A549 (cell line): ENCODE results near the gene MRPL12.

Experiments used
- ESRRA ChIP-seq: fragments of 150-350 bp; IDR thresholded peaks from 2 replicates; pipeline ENCODE4 v1.6.1; 2014; ENCODE audit warnings: mild to moderate bottlenecking, low read length, borderline replicate concordance
- GATA3 ChIP-seq: IDR thresholded peaks from 2 replicates; pipeline ENCODE4 v1.6.1; 2012; ENCODE audit warnings: borderline replicate concordance
- MAFK ChIP-seq: fragments of 450-650 bp; IDR thresholded peaks from 2 replicates; pipeline ENCODE4 v1.6.1; 2014; ENCODE audit not compliant: partially characterized antibody
- NFE2L2 ChIP-seq: fragments of 150-350 bp; conservative IDR thresholded peaks from 2 replicates; pipeline ENCODE4 v1.6.1; 2014; ENCODE audit warnings: low read length
- RAD21 ChIP-seq, 2 experiments: fragments of >200 bp in 1 of 2; sonication (Bioruptor Twin) in 1 of 2; formaldehyde crosslinking in 1 of 2; IDR thresholded peaks in 1 of 2; conservative IDR thresholded peaks in 1 of 2; 2 replicates in 1 of 2; 3 replicates in 1 of 2; pipeline ENCODE4 v1.6.1; 2012 to 2018; ENCODE audit warnings: inconsistent platforms in 1 of 2
- RFX5 ChIP-seq: fragments of 450-650 bp; IDR thresholded peaks from 2 replicates; pipeline ENCODE4 v1.7.1; 2014; ENCODE audit warnings: antibody characterized with exemption, mild to moderate bottlenecking, moderate library complexity
- SREBF2 ChIP-seq: fragments of 450-650 bp; IDR thresholded peaks from 2 replicates; pipeline ENCODE4 v1.6.1; 2014; ENCODE audit warnings: mild to moderate bottlenecking, moderate library complexity
- TF ChIP-seq, protein P1 (sequence below): fragments of >200 bp; sonication (Bioruptor Twin); formaldehyde crosslinking; IDR thresholded peaks from 3 replicates; pipeline ENCODE4 v1.5.1; 2016
- TF ChIP-seq, protein P2 (sequence below): fragments of 150-350 bp; IDR thresholded peaks from 2 replicates; pipeline ENCODE4 v1.6.1; 2014; ENCODE audit warnings: low read depth, mild to moderate bottlenecking, low read length
- TF ChIP-seq, protein P3 (sequence below): IDR thresholded peaks from 2 replicates; pipeline ENCODE4 v1.6.1; 2012

DNA sequence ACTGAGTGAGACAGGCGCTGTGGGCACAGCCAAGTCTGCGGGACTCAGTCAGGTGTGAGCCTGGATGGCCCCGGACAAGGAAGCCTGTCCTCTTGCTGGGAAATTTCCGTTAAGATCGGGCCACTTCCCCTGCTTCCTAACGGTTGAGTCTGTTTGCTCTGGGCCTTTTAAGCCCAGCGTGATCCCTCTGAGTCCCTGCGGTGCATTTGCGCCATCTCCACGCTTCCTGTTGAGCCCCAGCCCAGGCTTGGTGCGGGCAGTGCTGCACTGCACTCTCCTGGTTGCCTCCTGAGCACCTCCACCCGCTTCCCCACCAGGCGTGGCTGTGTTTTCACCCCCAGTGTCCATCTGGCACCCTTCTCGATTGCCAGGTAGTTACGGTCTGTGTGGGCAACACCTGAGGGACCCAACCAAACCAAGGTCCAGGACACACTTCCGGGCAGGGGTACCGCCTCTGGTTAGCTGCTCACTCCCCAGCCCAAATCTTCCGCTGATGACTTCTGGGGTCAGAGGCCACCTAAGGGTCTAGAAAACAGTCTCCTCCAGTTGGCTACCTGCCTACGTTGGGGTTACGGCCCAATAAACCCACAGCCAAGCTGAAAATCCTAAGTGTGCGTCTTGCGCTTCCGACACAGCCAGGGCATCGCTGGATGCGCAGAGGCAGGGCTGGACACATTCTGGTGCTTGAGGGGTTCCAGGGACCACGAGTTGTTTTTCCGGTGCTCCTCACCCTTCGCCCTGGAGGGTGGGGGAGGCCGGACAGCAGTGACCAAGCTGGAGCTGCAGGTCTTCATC is 7.5 kb downstream of the MRPL12 start:
- TF ChIP-seq, protein P1, sequence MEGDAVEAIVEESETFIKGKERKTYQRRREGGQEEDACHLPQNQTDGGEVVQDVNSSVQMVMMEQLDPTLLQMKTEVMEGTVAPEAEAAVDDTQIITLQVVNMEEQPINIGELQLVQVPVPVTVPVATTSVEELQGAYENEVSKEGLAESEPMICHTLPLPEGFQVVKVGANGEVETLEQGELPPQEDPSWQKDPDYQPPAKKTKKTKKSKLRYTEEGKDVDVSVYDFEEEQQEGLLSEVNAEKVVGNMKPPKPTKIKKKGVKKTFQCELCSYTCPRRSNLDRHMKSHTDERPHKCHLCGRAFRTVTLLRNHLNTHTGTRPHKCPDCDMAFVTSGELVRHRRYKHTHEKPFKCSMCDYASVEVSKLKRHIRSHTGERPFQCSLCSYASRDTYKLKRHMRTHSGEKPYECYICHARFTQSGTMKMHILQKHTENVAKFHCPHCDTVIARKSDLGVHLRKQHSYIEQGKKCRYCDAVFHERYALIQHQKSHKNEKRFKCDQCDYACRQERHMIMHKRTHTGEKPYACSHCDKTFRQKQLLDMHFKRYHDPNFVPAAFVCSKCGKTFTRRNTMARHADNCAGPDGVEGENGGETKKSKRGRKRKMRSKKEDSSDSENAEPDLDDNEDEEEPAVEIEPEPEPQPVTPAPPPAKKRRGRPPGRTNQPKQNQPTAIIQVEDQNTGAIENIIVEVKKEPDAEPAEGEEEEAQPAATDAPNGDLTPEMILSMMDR: no peak
- TF ChIP-seq ESRRA: no peak
- no peak for TF ChIP-seq RFX5
- TF ChIP-seq NFE2L2: no peak
- TF ChIP-seq, protein P2, sequence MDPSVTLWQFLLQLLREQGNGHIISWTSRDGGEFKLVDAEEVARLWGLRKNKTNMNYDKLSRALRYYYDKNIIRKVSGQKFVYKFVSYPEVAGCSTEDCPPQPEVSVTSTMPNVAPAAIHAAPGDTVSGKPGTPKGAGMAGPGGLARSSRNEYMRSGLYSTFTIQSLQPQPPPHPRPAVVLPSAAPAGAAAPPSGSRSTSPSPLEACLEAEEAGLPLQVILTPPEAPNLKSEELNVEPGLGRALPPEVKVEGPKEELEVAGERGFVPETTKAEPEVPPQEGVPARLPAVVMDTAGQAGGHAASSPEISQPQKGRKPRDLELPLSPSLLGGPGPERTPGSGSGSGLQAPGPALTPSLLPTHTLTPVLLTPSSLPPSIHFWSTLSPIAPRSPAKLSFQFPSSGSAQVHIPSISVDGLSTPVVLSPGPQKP: no peak
- no peak for TF ChIP-seq SREBF2
- TF ChIP-seq GATA3: no peak; the same call in 1 of the 2 replicates
- TF ChIP-seq, protein P3, sequence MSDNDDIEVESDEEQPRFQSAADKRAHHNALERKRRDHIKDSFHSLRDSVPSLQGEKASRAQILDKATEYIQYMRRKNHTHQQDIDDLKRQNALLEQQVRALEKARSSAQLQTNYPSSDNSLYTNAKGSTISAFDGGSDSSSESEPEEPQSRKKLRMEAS: no peak
- no peak for TF ChIP-seq RAD21 (conservative IDR thresholded peaks at IDR 0.05 in 1 of 2, IDR thresholded peaks at IDR 0.05 in 1 of 2)
- no peak for TF ChIP-seq MAFK
